Neural crest cell (in vitro differentiated cells): Measurements from ENCODE around the gene TNFSF18. TPM values are rescaled to one million over a fixed set of nuclear protein-coding genes. Genes with fewer than 3 reads are reported as not detected.
"Not testable (repeated sequence)": the region's sequence is repeated elsewhere in the genome, so short reads cannot be mapped to it uniquely, and the experiment has no call there.

Experiments
- DNase-seq: peaks from one replicate; pipeline ENCODE4 v3.0.0; 2021; ENCODE audit warnings: low read depth, mixed read lengths, low spot score
- H3K27ac Mint-ChIP-seq: one replicate; pipeline ENCODE4 v1.8.0; 2021; ENCODE audit warnings: mild to moderate bottlenecking, mixed read lengths; ENCODE audit not compliant: unreplicated experiment
- H3K27me3 Mint-ChIP-seq: 2 replicates; pipeline ENCODE4 v1.8.0; 2021; ENCODE audit warnings: low read depth, mild to moderate bottlenecking, mixed read lengths
- H3K36me3 Mint-ChIP-seq: 2 replicates; pipeline ENCODE4 v1.8.0; 2021; ENCODE audit warnings: low read depth, mild to moderate bottlenecking, mixed read lengths
- H3K4me1 Mint-ChIP-seq: 2 replicates; pipeline ENCODE4 v1.8.0; 2021; ENCODE audit warnings: mixed read lengths
- H3K4me3 Mint-ChIP-seq: one replicate; pipeline ENCODE4 v1.8.0; 2021; ENCODE audit warnings: mild to moderate bottlenecking, mixed read lengths
- H3K9me3 Mint-ChIP-seq: 2 replicates; pipeline ENCODE4 v1.8.0; 2021; ENCODE audit warnings: mixed read lengths
- CTCF ChIP-seq: fragments of 200-600 bp; sonication (generic); conservative IDR thresholded peaks from 2 replicates; pipeline ENCODE4 v1.5.0; 2021; ENCODE audit warnings: antibody characterized with exemption, mild to moderate bottlenecking
- total RNA-seq: library from RNA; stranded (reverse); gene quantifications from 2 replicates; pipeline ENCODE4 v1.2.1, GENCODE V29; 2021

TNFSF18 gene
- total RNA-seq, 1 donor from 2014 or later = not detected

DNA sequence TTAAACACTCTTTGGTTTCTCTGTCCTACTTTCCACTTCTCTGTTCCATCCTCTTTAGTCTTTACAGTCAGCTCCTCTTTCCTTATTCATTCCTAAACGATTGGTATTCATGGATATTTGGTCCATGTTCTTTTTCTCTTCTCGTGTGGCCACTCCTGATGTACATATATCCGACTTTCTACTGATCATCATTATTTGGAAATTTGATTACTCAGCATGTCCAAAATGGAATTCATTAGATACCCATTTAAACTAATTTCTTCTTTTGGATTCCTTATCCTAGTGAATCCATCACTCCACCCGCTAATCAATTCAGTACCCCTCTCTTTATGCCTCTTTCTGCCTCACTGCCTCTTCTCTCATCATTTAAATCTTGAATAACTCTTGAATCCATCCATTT is 43.8 kb upstream of the TNFSF18 start:
- Mint-ChIP-seq H3K27ac (no peak overlapping the region), H3K36me3 (peaks cover 3% of the 10 kb centered on the region), H3K27me3 (no peaks in the 10 kb centered on the region), H3K4me1 (peaks cover 12% of the 10 kb centered on the region), H3K4me3 (no peak overlapping the region), H3K9me3 (peaks cover 3% of the 10 kb centered on the region)
- no peak for DNase-seq
- no peak for TF ChIP-seq CTCF

DNA sequence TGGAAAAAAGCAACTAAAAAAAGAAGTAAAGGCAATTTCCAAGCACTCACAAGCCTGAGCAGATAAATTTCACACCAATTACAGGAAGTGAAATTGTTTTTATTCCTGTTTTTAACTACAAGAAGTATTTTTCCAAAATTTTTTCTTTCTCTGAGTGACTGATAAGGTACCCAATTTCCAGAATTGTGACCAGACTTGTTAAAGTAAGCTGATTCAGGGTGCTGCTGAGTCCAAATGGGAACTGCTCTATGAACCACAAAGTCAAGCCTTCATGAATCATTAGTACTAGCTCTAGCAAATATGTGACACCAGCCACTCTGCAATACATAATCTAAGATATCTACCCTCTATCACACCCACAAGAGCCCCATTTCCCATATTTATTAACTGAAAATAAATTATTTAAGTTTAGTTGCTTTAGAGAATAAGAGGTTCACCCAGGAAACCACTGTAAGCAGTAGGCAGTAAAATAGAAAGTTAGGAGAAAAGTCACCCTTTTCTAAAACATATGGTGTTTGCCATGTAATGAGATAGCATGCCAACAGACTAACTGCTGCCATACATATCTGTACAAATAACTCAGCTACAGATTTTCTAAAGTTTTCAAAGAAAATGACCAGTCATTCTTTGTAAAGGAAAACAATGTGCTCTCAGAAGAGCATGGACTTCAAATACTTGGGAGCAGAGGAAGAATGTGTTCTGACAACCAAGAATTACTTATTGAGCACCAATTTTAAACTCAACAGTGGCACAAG is 43.1 kb upstream of the TNFSF18 start:
- H3K4me3 Mint-ChIP-seq = no peak overlapping the region
- peaks cover 12% of the 10 kb centered on the region for H3K4me1 Mint-ChIP-seq
- no peak for DNase-seq
- peaks cover 3% of the 10 kb centered on the region for H3K36me3 Mint-ChIP-seq
- TF ChIP-seq CTCF = no peak
- no peaks in the 10 kb centered on the region for H3K27me3 Mint-ChIP-seq
- peaks cover 3% of the 10 kb centered on the region for H3K9me3 Mint-ChIP-seq
- H3K27ac Mint-ChIP-seq = no peak overlapping the region

DNA sequence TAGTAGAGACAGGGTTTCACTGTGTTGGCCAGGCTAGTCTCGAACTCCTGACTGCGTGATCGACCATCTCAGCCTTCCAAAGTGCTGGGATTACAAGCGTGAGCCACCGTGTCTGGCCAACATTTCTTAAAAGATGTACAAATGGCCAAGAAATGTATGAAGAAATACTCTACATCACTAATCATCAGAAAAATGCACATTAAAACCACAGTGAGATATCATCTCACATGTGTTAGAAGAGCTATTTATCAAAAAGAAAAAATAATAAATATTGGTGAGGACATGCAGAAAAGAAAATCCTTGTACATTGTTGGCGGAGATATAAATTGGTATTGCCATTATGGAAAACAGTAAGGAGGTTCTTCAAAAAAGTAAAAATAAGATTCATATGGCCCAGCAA is 33.6 kb upstream of the TNFSF18 start:
- no peak overlapping the region for H3K4me3 Mint-ChIP-seq

GRCh38 chr1:173082913-173083312 is 32.2 kb upstream of the TNFSF18 start:
- TF ChIP-seq CTCF = no peak
- DNase-seq = no peak
- H3K9me3 Mint-ChIP-seq = peaks cover 3% of the 10 kb centered on the region
- H3K4me1 Mint-ChIP-seq = no peaks in the 10 kb centered on the region
- H3K27me3 Mint-ChIP-seq = peaks cover 4% of the 10 kb centered on the region
- H3K36me3 Mint-ChIP-seq = no peaks in the 10 kb centered on the region
- no peak overlapping the region for H3K27ac Mint-ChIP-seq
- H3K4me3 Mint-ChIP-seq = no peak overlapping the region

More for the DNA sequence above, 33.6 kb upstream of the TNFSF18 start:
- Mint-ChIP-seq H3K9me3 (peaks cover 3% of the 10 kb centered on the region), H3K27me3 (peaks cover 4% of the 10 kb centered on the region), H3K27ac (no peak overlapping the region), H3K36me3 (no peaks in the 10 kb centered on the region), H3K4me1 (no peaks in the 10 kb centered on the region)
- TF ChIP-seq CTCF = no peak
- no peak for DNase-seq

GRCh38 chr1:173074217-173074616 is 23.5 kb upstream of the TNFSF18 start:
- H3K4me1 Mint-ChIP-seq, H3K9me3 Mint-ChIP-seq, H3K27me3 Mint-ChIP-seq, H3K4me3 Mint-ChIP-seq, H3K27ac Mint-ChIP-seq, H3K36me3 Mint-ChIP-seq, DNase-seq: not testable (repeated sequence)

GRCh38 chr1:173064011-173064410 is 13.3 kb upstream of the TNFSF18 start:
- Mint-ChIP-seq H3K4me3 (no peak overlapping the region), H3K36me3 (no peaks in the 10 kb centered on the region), H3K27ac (no peak overlapping the region), H3K27me3 (no peaks in the 10 kb centered on the region), H3K4me1 (peaks cover 9% of the 10 kb centered on the region), H3K9me3 (peaks cover 4% of the 10 kb centered on the region)
- no peak for DNase-seq
- TF ChIP-seq CTCF = no peak
